ENCODE results near the gene ZBTB9. TPM values are rescaled to one million over a fixed set of nuclear protein-coding genes. Genes with fewer than 3 reads are reported as not detected.

The ZBTB9 gene
- polyA plus RNA-seq (2011; rRNA removed) (5.8 and 6.0 TPM in 2 replicates), polyA minus RNA-seq (2011; rRNA and poly(A)+ RNA removed) (7.7 and 8.0 TPM in 2 replicates)

- Histone ChIP-seq H3K4me3 (ENCODE audit: low read depth, low read length) (peak within 1 kb of the TSS; percentile 91), H3K9me3 (ENCODE audit: control insufficient read depth, insufficient read depth, low read length) (no peaks in the 10 kb centered on the region), H3K27ac (ENCODE audit: low read depth, low read length) (peak within 1 kb of the TSS; percentile 31), H3K27me3 (ENCODE audit: control insufficient read depth, insufficient read depth, low read length) (no peaks in the 10 kb centered on the region)
- ChIA-PET POLR2A (interaction anchor here (0.6 to 1.6 kb wide), 9 partner anchors 9 to 317 kb away, joined by 3 to 7 read pairs (median 5); partner anchors contain the start of genes BAK1 and CUTA), CTCF (interaction anchor here (0.6 to 1.7 kb wide), 3 partner anchors 64 to 1013 kb away, joined by 5 to 6 read pairs (median 6); no protein-coding TSS in a partner anchor)
- peak; percentile 88 for DNase-seq (ENCODE audit: low read depth, low spot score)
- no peak for TF ChIP-seq CTCF (IDR thresholded peaks at IDR 0.05; ENCODE audit: low read depth, low read length)
These were observed at the start of gene ZBTB9 for GRCh38 chr6:33454009-33454946. Gene ZBTB9, plus strand, starts transcription at chr6:33454576. Its CDS starts 525 bp downstream, at chr6:33455101.

GRCh38 chr6:33404884-33405283 is 49.5 kb upstream of the ZBTB9 start:
- no peak overlapping the region for H3K27ac ChIP-seq (ENCODE audit: low read depth, low read length)
- DNase-seq (ENCODE audit: low read depth, low spot score), result no peak
- H3K27me3 ChIP-seq (ENCODE audit: control insufficient read depth, insufficient read depth, low read length), result no peaks in the 10 kb centered on the region
- H3K9me3 ChIP-seq (ENCODE audit: control insufficient read depth, insufficient read depth, low read length), result no peaks in the 10 kb centered on the region
- TF ChIP-seq CTCF (IDR thresholded peaks at IDR 0.05; ENCODE audit: low read depth, low read length), result no peak
- CTCF ChIA-PET, result no interaction called here
- POLR2A ChIA-PET, result no interaction called here
- H3K4me3 ChIP-seq (ENCODE audit: low read depth, low read length), result no peak overlapping the region

- Histone ChIP-seq H3K27ac (ENCODE audit: low read depth, low read length) (no peak overlapping the region), H3K27me3 (ENCODE audit: control insufficient read depth, insufficient read depth, low read length) (no peaks in the 10 kb centered on the region), H3K9me3 (ENCODE audit: control insufficient read depth, insufficient read depth, low read length) (no peaks in the 10 kb centered on the region), H3K4me3 (ENCODE audit: low read depth, low read length) (no peak overlapping the region)
- DNase-seq (ENCODE audit: low read depth, low spot score), result no peak
- POLR2A ChIA-PET, result no interaction called here
- no peak for TF ChIP-seq CTCF (IDR thresholded peaks at IDR 0.05; ENCODE audit: low read depth, low read length)
- CTCF ChIA-PET, result interaction anchor here (0.9 kb wide), 1 partner anchor 14 kb away, joined by 3 read pairs; no protein-coding TSS in a partner anchor
These were observed 48.9 kb upstream of the ZBTB9 start for GRCh38 chr6:33405386-33405940.

GRCh38 chr6:33406126-33406525 is 48.2 kb upstream of the ZBTB9 start:
- POLR2A ChIA-PET, result no interaction called here
- no peak for TF ChIP-seq CTCF (IDR thresholded peaks at IDR 0.05; ENCODE audit: low read depth, low read length)

More at GRCh38 chr6:33406126-33406525, 48.2 kb upstream of the ZBTB9 start:
- DNase-seq (ENCODE audit: low read depth, low spot score), result no peak
- Histone ChIP-seq H3K27ac (ENCODE audit: low read depth, low read length) (no peak overlapping the region), H3K27me3 (ENCODE audit: control insufficient read depth, insufficient read depth, low read length) (no peaks in the 10 kb centered on the region), H3K9me3 (ENCODE audit: control insufficient read depth, insufficient read depth, low read length) (no peaks in the 10 kb centered on the region), H3K4me3 (ENCODE audit: low read depth, low read length) (no peak overlapping the region)
- CTCF ChIA-PET, result interaction anchor here (0.9 kb wide), 1 partner anchor 15 kb away, joined by 3 read pairs; no protein-coding TSS in a partner anchor

All from AG04450 (cell line).